RWPE2 (cell line): Measurements from ENCODE around the gene LNPEP.

Experiments used
- ATAC-seq: fragments of 200-7000 bp; cut with Tn5 transposase; 3 replicates; pipeline ENCODE4 v1.9.1; 2021; ENCODE audit warnings: low read depth
- DNase-seq: peaks from one replicate; pipeline ENCODE4 v3.0.0-alpha.2; 2020; ENCODE audit warnings: low spot score
- H3K27ac ChIP-seq: fragments of 450-650 bp; 2 replicates; pipeline ENCODE4 v1.5.1; 2017; ENCODE audit warnings: mild to moderate bottlenecking; ENCODE audit not compliant: poor library complexity, severe bottlenecking
- H3K27me3 ChIP-seq: fragments of 250-450 bp; sonication (Bioruptor Pico); 2 replicates; pipeline ENCODE4 v1.5.1; 2021; ENCODE audit warnings: mild to moderate bottlenecking, moderate library complexity; ENCODE audit not compliant: insufficient read depth, poor library complexity, severe bottlenecking
- H3K36me3 ChIP-seq: fragments of 250-450 bp; sonication (Bioruptor Pico); 2 replicates; pipeline ENCODE4 v1.5.1; 2020; ENCODE audit warnings: low read depth, mild to moderate bottlenecking, moderate library complexity
- H3K4me1 ChIP-seq: fragments of 250-450 bp; sonication (Bioruptor Pico); 2 replicates; pipeline ENCODE4 v1.5.1; 2021; ENCODE audit warnings: mild to moderate bottlenecking, moderate library complexity; ENCODE audit not compliant: insufficient read depth, poor library complexity, severe bottlenecking
- H3K4me3 ChIP-seq: fragments of 250-450 bp; sonication (Bioruptor Pico); 2 replicates; pipeline ENCODE4 v1.5.1; 2021; ENCODE audit warnings: mild to moderate bottlenecking, moderate library complexity; ENCODE audit not compliant: severe bottlenecking
- H3K9me3 ChIP-seq: fragments of 250-450 bp; sonication (Bioruptor Pico); 2 replicates; pipeline ENCODE4 v1.5.1; 2021; ENCODE audit warnings: mild to moderate bottlenecking, moderate library complexity; ENCODE audit not compliant: severe bottlenecking
- TF ChIP-seq, protein P1 (sequence below): fragments of 450-650 bp; IDR thresholded peaks from one replicate; pipeline ENCODE4 v1.5.1; 2017; ENCODE audit warnings: mild to moderate bottlenecking, moderate library complexity; ENCODE audit not compliant: poor library complexity, severe bottlenecking

Gene LNPEP

DNA sequence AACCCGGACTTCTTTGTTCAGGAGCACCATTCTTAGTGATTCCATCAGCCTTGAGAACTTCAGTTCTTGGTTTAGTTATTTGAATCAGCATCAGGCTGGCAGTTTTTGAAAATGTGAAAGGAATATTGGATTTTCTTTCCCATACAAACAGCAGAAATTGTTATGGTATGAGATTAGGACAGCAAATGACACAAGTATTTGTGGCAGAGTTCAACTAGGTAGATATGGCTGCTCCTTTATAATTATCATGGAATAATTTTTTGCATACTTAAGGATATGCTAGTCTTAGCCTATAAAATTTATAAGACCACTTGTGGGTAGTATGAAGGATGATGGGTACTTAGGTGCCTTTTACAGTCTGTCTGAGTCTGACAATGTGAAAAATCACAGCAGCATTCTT, 34.0 kb upstream of the LNPEP start:
- no peak for DNase-seq
- Histone ChIP-seq H3K36me3 (peaks cover 42% of the 10 kb centered on the region), H3K4me1 (no peaks in the 10 kb centered on the region), H3K4me3 (no peak overlapping the region), H3K27me3 (no peaks in the 10 kb centered on the region), H3K9me3 (no peaks in the 10 kb centered on the region), H3K27ac (no peak overlapping the region)
- ATAC-seq: no peak
- TF ChIP-seq, protein P1, sequence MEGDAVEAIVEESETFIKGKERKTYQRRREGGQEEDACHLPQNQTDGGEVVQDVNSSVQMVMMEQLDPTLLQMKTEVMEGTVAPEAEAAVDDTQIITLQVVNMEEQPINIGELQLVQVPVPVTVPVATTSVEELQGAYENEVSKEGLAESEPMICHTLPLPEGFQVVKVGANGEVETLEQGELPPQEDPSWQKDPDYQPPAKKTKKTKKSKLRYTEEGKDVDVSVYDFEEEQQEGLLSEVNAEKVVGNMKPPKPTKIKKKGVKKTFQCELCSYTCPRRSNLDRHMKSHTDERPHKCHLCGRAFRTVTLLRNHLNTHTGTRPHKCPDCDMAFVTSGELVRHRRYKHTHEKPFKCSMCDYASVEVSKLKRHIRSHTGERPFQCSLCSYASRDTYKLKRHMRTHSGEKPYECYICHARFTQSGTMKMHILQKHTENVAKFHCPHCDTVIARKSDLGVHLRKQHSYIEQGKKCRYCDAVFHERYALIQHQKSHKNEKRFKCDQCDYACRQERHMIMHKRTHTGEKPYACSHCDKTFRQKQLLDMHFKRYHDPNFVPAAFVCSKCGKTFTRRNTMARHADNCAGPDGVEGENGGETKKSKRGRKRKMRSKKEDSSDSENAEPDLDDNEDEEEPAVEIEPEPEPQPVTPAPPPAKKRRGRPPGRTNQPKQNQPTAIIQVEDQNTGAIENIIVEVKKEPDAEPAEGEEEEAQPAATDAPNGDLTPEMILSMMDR: no peak

DNA sequence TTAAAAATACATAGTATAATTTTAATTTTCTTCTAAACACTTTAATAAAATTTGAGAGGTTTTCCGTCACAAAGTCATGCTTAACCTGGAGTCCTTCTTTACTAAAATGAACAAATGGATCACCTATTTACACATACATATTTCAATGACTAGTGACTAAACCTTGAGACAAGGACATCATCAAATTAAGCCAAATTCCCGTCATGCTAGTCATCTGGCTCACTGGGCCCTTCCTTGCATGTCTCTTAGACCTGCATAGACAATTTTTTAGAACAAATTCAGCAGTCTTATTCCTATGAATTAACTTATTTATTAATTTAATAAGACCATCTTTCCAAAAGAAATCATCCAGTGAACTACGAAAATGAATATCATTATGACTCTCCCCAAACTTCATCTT, 33.0 kb upstream of the LNPEP start:
- H3K27me3 ChIP-seq: no peaks in the 10 kb centered on the region
- H3K4me3 ChIP-seq: no peak overlapping the region
- peaks cover 32% of the 10 kb centered on the region for H3K36me3 ChIP-seq
- no peaks in the 10 kb centered on the region for H3K4me1 ChIP-seq
- H3K27ac ChIP-seq: no peak overlapping the region
- TF ChIP-seq, protein P1: no peak
- DNase-seq (no peak), ATAC-seq (no peak)
- no peaks in the 10 kb centered on the region for H3K9me3 ChIP-seq

DNA sequence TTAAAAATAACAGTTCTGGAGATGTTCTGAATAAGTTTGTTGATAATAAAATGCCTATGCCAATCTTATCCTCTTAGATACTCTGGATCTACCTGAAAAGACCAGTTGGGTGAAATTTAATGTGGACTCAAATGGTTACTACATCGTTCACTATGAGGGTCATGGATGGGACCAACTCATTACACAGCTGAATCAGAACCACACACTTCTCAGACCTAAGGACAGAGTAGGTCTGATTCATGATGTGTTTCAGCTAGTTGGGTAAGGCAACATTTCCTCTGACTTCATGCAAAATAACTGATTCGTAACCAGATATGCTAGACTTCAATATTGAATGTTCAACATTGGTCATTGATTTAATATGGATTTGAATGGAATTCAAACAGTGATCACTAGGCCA, 32.6 kb upstream of the LNPEP start:
- H3K36me3 ChIP-seq: peaks cover 30% of the 10 kb centered on the region
- H3K4me3 ChIP-seq: no peak overlapping the region
- TF ChIP-seq, protein P1: no peak
- no peaks in the 10 kb centered on the region for H3K4me1 ChIP-seq
- H3K27ac ChIP-seq: no peak overlapping the region
- H3K27me3 ChIP-seq: no peaks in the 10 kb centered on the region
- DNase-seq: no peak
- H3K9me3 ChIP-seq: no peaks in the 10 kb centered on the region
- ATAC-seq: no peak

DNA sequence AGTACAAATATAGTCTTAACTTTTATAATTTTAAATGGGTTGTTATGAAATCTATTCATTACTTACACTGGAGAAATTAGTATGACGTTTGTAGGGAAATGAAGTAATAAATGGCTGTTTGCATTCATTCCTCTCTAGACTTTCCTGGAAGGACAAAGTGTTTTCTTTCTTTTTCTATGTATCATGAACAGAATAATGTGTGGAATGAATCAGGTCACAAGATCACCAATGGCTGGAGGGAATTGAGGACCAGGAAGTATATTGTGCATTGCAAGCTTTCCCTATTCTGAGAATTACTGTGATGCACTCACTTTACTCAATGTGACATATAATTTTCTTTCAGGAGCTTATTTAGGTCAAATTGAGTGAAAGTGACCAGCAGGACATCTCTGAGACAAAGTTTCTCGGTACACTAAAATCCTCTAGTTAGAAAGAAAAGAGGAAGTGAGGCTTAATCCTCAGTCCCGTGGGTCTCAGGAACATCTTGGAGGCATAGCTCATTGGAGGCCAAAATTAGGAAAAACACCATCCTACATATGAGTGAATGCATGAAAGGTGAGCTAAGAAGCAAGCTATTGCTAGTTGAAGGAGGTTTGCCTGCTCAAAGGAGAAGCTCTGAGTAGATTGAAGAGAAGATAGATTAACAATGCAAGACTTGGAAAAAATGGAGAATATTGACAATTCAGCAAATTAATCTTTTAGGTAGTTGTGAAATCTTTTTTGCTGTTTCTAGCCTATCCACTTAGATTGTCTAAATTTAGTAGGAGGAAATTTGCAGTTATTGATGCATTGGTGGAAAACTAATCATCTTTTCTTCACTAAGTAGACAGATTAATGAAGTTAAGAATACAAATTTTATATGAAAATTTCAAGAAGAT, 31.6 kb upstream of the LNPEP start:
- H3K36me3 ChIP-seq: peaks cover 39% of the 10 kb centered on the region
- no peak overlapping the region for H3K4me3 ChIP-seq

DNA sequence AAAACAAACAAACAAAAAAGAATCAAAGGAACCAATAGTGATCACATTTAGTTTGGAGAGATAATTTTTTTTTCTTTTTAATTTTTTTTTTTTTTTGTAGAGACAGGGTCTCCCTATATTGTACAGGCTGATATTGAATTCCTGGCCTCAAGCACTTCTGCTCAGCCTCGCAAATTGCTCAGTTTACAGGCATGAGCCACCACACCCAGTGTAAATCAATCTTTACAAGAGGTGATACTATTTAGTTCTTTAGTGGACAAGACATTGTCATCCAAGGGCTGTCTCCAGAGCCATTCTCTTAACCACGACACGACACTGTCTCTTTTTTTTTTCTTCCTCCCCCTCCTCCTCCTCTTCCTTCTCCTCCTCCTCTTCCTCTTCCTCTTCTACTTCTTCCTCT, 30.0 kb upstream of the LNPEP start:
- no peaks in the 10 kb centered on the region for H3K27me3 ChIP-seq
- TF ChIP-seq, protein P1: no peak
- H3K4me1 ChIP-seq: no peaks in the 10 kb centered on the region
- peaks cover 43% of the 10 kb centered on the region for H3K36me3 ChIP-seq
- H3K4me3 ChIP-seq: no peak overlapping the region
- no peak overlapping the region for H3K27ac ChIP-seq
- DNase-seq: no peak
- H3K9me3 ChIP-seq: no peaks in the 10 kb centered on the region
- no peak for ATAC-seq

More for the DNA sequence above, 31.6 kb upstream of the LNPEP start:
- no peak for DNase-seq
- TF ChIP-seq, protein P1: no peak
- no peak overlapping the region for H3K27ac ChIP-seq
- no peak for ATAC-seq
- no peaks in the 10 kb centered on the region for H3K9me3 ChIP-seq
- no peaks in the 10 kb centered on the region for H3K4me1 ChIP-seq
- H3K27me3 ChIP-seq: no peaks in the 10 kb centered on the region
